Effector memory CD4-positive, alpha-beta T cell (primary cell): ENCODE measurements around the gene DCP2.

ENCODE experiments used
- DNase-seq, 3 donors: peaks; one replicate each; pipeline ENCODE4 v3.0.0-alpha.2; 2020
- H3K27ac ChIP-seq: 2 replicates; pipeline ENCODE4 v1.7.0; 2013; ENCODE audit warnings: mild to moderate bottlenecking, low read length, moderate library complexity; ENCODE audit not compliant: insufficient read depth, poor library complexity, severe bottlenecking
- H3K27me3 ChIP-seq: replicated peaks from 2 replicates; pipeline ENCODE4 v1.7.0; 2013; ENCODE audit warnings: mild to moderate bottlenecking, low read length; ENCODE audit not compliant: insufficient read depth, control insufficient read depth, poor library complexity, severe bottlenecking
- H3K36me3 ChIP-seq: 2 replicates; pipeline ENCODE4 v1.7.0; 2013; ENCODE audit warnings: mild to moderate bottlenecking, low read length, moderate library complexity; ENCODE audit not compliant: control insufficient read depth, insufficient read depth
- H3K4me1 ChIP-seq: 2 replicates; pipeline ENCODE4 v1.7.0; 2013; ENCODE audit warnings: low read length, mild to moderate bottlenecking; ENCODE audit not compliant: control insufficient read depth, insufficient read depth, poor library complexity, severe bottlenecking
- H3K4me3 ChIP-seq: 2 replicates; pipeline ENCODE4 v1.7.0; 2013; ENCODE audit warnings: low read length, low read depth, mild to moderate bottlenecking; ENCODE audit not compliant: insufficient read depth, poor library complexity, severe bottlenecking
- H3K9me3 ChIP-seq: 2 replicates; pipeline ENCODE4 v1.7.0; 2013; ENCODE audit warnings: mild to moderate bottlenecking, low read length, moderate library complexity; ENCODE audit not compliant: control insufficient read depth
- total RNA-seq, 3 donors: gene quantifications; one replicate each; lab custom pipeline; 2026; lab: John Stamatoyannopoulos, UW

The DCP2 gene
- 108 to 168 (median 130) reads per million in 3 donors for total RNA-seq

GRCh38 chr5:112976432-112977309 is at the start of gene DCP2:
TSS of gene DCP2 (plus strand) at chr5:112976798. CDS start at chr5:112976934, 136 bp downstream.
- Histone ChIP-seq H3K4me1 (peaks cover 13% of the 10 kb centered on the region), H3K27ac (peak within 1 kb of the TSS; percentile 76), H3K4me3 (peak within 1 kb of the TSS; percentile 93), H3K27me3 (no peaks in the 10 kb centered on the region), H3K36me3 (no peaks in the 10 kb centered on the region), H3K9me3 (no peaks in the 10 kb centered on the region)
- peak; percentile 91 to 95 (median 94) for DNase-seq

GRCh38 chr5:112929336-112930081 is 47.1 kb upstream of the DCP2 start:
- DNase-seq: no peak
- Histone ChIP-seq H3K9me3 (no peaks in the 10 kb centered on the region), H3K27me3 (no peaks in the 10 kb centered on the region), H3K27ac (no peak overlapping the region), H3K36me3 (no peaks in the 10 kb centered on the region), H3K4me3 (no peak overlapping the region), H3K4me1 (peaks cover 25% of the 10 kb centered on the region)

- no peaks in the 10 kb centered on the region for H3K27me3 ChIP-seq
- H3K27ac ChIP-seq: no peak overlapping the region
- DNase-seq: no peak
- no peaks in the 10 kb centered on the region for H3K9me3 ChIP-seq
- no peak overlapping the region for H3K4me3 ChIP-seq
- H3K36me3 ChIP-seq: no peaks in the 10 kb centered on the region
- peaks cover 25% of the 10 kb centered on the region for H3K4me1 ChIP-seq
Observed at GRCh38 chr5:112930082-112930344, 46.6 kb upstream of the DCP2 start.

GRCh38 chr5:112931473-112931872 is 45.1 kb upstream of the DCP2 start:
- DNase-seq: no peak
- Histone ChIP-seq H3K27me3 (no peaks in the 10 kb centered on the region), H3K9me3 (no peaks in the 10 kb centered on the region), H3K27ac (no peak overlapping the region), H3K4me3 (no peak overlapping the region), H3K4me1 (peaks cover 25% of the 10 kb centered on the region), H3K36me3 (no peaks in the 10 kb centered on the region)

- H3K27me3 ChIP-seq: no peaks in the 10 kb centered on the region
- H3K4me1 ChIP-seq: peaks cover 24% of the 10 kb centered on the region
- DNase-seq: no peak
- H3K36me3 ChIP-seq: no peaks in the 10 kb centered on the region
- H3K4me3 ChIP-seq: no peak overlapping the region
- no peaks in the 10 kb centered on the region for H3K9me3 ChIP-seq
- no peak overlapping the region for H3K27ac ChIP-seq
Observed at GRCh38 chr5:112933105-112933504, 43.5 kb upstream of the DCP2 start.

- Histone ChIP-seq H3K27me3 (no peaks in the 10 kb centered on the region), H3K27ac (no peak overlapping the region), H3K4me1 (peaks cover 18% of the 10 kb centered on the region), H3K9me3 (no peaks in the 10 kb centered on the region), H3K4me3 (no peak overlapping the region), H3K36me3 (no peaks in the 10 kb centered on the region)
- no peak for DNase-seq
Observed at GRCh38 chr5:112933651-112934365, 42.8 kb upstream of the DCP2 start.

GRCh38 chr5:112934366-112934663 is 42.3 kb upstream of the DCP2 start:
- Histone ChIP-seq H3K27ac (no peak overlapping the region), H3K4me3 (no peak overlapping the region)

GRCh38 chr5:112935675-112936074 is 40.9 kb upstream of the DCP2 start:
- no peaks in the 10 kb centered on the region for H3K27me3 ChIP-seq
- H3K4me3 ChIP-seq: no peak overlapping the region
- peaks cover 2% of the 10 kb centered on the region for H3K4me1 ChIP-seq
- no peaks in the 10 kb centered on the region for H3K36me3 ChIP-seq
- DNase-seq: no peak
- no peaks in the 10 kb centered on the region for H3K9me3 ChIP-seq
- no peak overlapping the region for H3K27ac ChIP-seq

More at GRCh38 chr5:112934366-112934663, 42.3 kb upstream of the DCP2 start:
- no peaks in the 10 kb centered on the region for H3K9me3 ChIP-seq
- H3K27me3 ChIP-seq: no peaks in the 10 kb centered on the region
- H3K36me3 ChIP-seq: no peaks in the 10 kb centered on the region
- DNase-seq: no peak
- H3K4me1 ChIP-seq: peaks cover 13% of the 10 kb centered on the region

- H3K36me3 ChIP-seq: no peaks in the 10 kb centered on the region
Observed at GRCh38 chr5:112938286-112938685, 38.3 kb upstream of the DCP2 start.

GRCh38 chr5:112940670-112941069 is 35.9 kb upstream of the DCP2 start:
- no peak for DNase-seq
- Histone ChIP-seq H3K9me3 (no peaks in the 10 kb centered on the region), H3K4me1 (no peaks in the 10 kb centered on the region), H3K36me3 (no peaks in the 10 kb centered on the region), H3K27me3 (no peaks in the 10 kb centered on the region), H3K4me3 (no peak overlapping the region), H3K27ac (no peak overlapping the region)

More at GRCh38 chr5:112938286-112938685, 38.3 kb upstream of the DCP2 start:
- no peak overlapping the region for H3K4me3 ChIP-seq
- H3K27me3 ChIP-seq: no peaks in the 10 kb centered on the region
- H3K9me3 ChIP-seq: no peaks in the 10 kb centered on the region
- H3K27ac ChIP-seq: no peak overlapping the region
- H3K4me1 ChIP-seq: no peaks in the 10 kb centered on the region
- DNase-seq: no peak
